Esophagus muscularis mucosa (tissue), 4 donors: Measurements from ENCODE around the gene SMIM24.

Experiments
- CTCF ChIP-seq, 3 experiments: fragments of 200-600 bp in 2 of 3; fragments of 450-650 bp in 1 of 3; sonication (generic) in 2 of 3; IDR thresholded peaks; one replicate each; pipeline ENCODE4 v1.5.1; 2017 to 2019; ENCODE audit warnings: antibody characterized with exemption in 3 of 3, mild to moderate bottlenecking in 2 of 3, moderate library complexity in 1 of 3
- EP300 ChIP-seq: sonication (generic); formaldehyde crosslinking; IDR thresholded peaks from one replicate; pipeline ENCODE4 v1.6.1; 2017; ENCODE audit warnings: antibody characterized with exemption
- POLR2A ChIP-seq: fragments of 450-650 bp; IDR thresholded peaks from one replicate; pipeline ENCODE4 v1.6.1; 2017; ENCODE audit warnings: antibody characterized with exemption, moderate library complexity, mild to moderate bottlenecking, low read depth
- POLR2AphosphoS5 ChIP-seq, 2 donors: sonication (generic); formaldehyde crosslinking; IDR thresholded peaks; one replicate each; pipeline ENCODE4 v1.6.1; 2017; ENCODE audit warnings: antibody characterized with exemption in 2 of 2

- TF ChIP-seq CTCF (IDR thresholded peaks at IDR 0.05) (no peak), POLR2A (no peak), EP300 (no peak), POLR2AphosphoS5 (IDR thresholded peaks at IDR 0.05) (no peak)
These were observed 40.8 kb upstream of the SMIM24 start for GRCh38 chr19:3521104-3521445.
